H1 (cell line): Measurements from ENCODE around the gene CNNM4. TPM values are rescaled to one million over a fixed set of nuclear protein-coding genes. Genes with fewer than 3 reads are reported as not detected.

Experiments used
- CBX5 ChIP-seq: fragments of 300-800, 300-1000 bp; sonication (generic); IDR thresholded peaks from 2 replicates; pipeline ENCODE4 v1.7.1; 2016; ENCODE audit warnings: antibody characterized with exemption, low read length, low read depth
- CBX8 ChIP-seq: fragments of 300-800, 300-1000 bp; sonication (generic); IDR thresholded peaks from 2 replicates; pipeline ENCODE4 v1.7.1; 2016; ENCODE audit warnings: low read depth, low read length, borderline replicate concordance
- CEBPB ChIP-seq: IDR thresholded peaks from 2 replicates; pipeline ENCODE4 v1.6.1; 2012; ENCODE audit warnings: low read depth, low read length
- CHD2 ChIP-seq: IDR thresholded peaks from 2 replicates; pipeline ENCODE4 v1.6.1; 2012; ENCODE audit warnings: low read length, improper control_type of control experiment
- FOSL1 ChIP-seq: IDR thresholded peaks from 2 replicates; pipeline ENCODE4 v1.6.1; 2011; ENCODE audit warnings: mild to moderate bottlenecking, low read depth, low read length, moderate library complexity; ENCODE audit not compliant: insufficient read depth
- KDM5A ChIP-seq: fragments of 200-600 bp; IDR thresholded peaks from 2 replicates; pipeline ENCODE4 v1.7.1; 2012; ENCODE audit warnings: mild to moderate bottlenecking, low read length, inconsistent platforms, mixed read lengths
- MAFK ChIP-seq: IDR thresholded peaks from 2 replicates; pipeline ENCODE4 v1.6.1; 2012; ENCODE audit warnings: low read depth, mild to moderate bottlenecking, improper control_type of control experiment, low read length
- MAX ChIP-seq: IDR thresholded peaks from 2 replicates; pipeline ENCODE4 v1.6.1; 2012; ENCODE audit warnings: inconsistent platforms
- PHF8 ChIP-seq: fragments of 200-600 bp; sonication (generic); conservative IDR thresholded peaks from 2 replicates; pipeline ENCODE4 v1.7.1; 2012; ENCODE audit warnings: low read depth, mild to moderate bottlenecking, inconsistent platforms, low read length, moderate library complexity
- POLR2AphosphoS5 ChIP-seq: IDR thresholded peaks from 2 replicates; pipeline ENCODE4 v1.6.1; 2011; ENCODE audit warnings: low read depth, low read length
- RXRA ChIP-seq: IDR thresholded peaks from 2 replicates; pipeline ENCODE4 v1.6.1; 2011; ENCODE audit warnings: low read depth, mild to moderate bottlenecking, low read length, moderate library complexity; ENCODE audit not compliant: insufficient read depth
- SAP30 ChIP-seq: fragments of 300-600 bp; sonication (generic); IDR thresholded peaks from 2 replicates; pipeline ENCODE4 v1.7.1; 2012; ENCODE audit warnings: low read length, moderate library complexity, mild to moderate bottlenecking, inconsistent platforms; ENCODE audit not compliant: insufficient read depth, insufficient replicate concordance
- SIN3A ChIP-seq, 2 experiments: IDR thresholded peaks in 1 of 2; conservative IDR thresholded peaks in 1 of 2; 2 replicates each; pipeline ENCODE4 v1.6.1; 2011 to 2012; ENCODE audit warnings: low read length in 2 of 2, improper control_type of control experiment in 1 of 2, low read depth in 1 of 2, mild to moderate bottlenecking in 1 of 2
- SP1 ChIP-seq: IDR thresholded peaks from 2 replicates; pipeline ENCODE4 v1.6.1; 2011; ENCODE audit warnings: low read depth, low read length
- YY1 ChIP-seq: IDR thresholded peaks from 2 replicates; pipeline ENCODE4 v1.6.1; 2011; ENCODE audit warnings: low read depth, mild to moderate bottlenecking, low read length
- ZNF274 ChIP-seq: IDR thresholded peaks from 2 replicates; pipeline ENCODE4 v1.7.0; 2012; ENCODE audit warnings: low read length, borderline replicate concordance; ENCODE audit errors: extremely low read depth
- polyA plus RNA-seq, 7 experiments: library from polyadenylated mRNA; depleted of rRNA in 3 of 7; stranded (reverse) in 5 of 7; unstranded in 2 of 7; fragments of >200 nt in 5 of 7; fragments of 200-250 nt in 2 of 7; gene quantifications; 1 replicate in 5 of 7; 2 replicates in 1 of 7; 4 replicates in 1 of 7; pipeline versions ENCODE4 v1.2.1 to v1.2.3, GENCODE V29; 2011 to 2013; ENCODE audit warnings: missing spikeins in 2 of 7, mixed read lengths in 2 of 7
- total RNA-seq: library from RNA; stranded (reverse); fragmentation: NEBNext Ultra II Directional; extraction: Animal tissue kit (Norgen Biotek cat#: 25700); gene quantifications from 2 replicates; pipeline ENCODE4 v1.2.1, GENCODE V29; 2021
- TF ChIP-seq, protein P1 (sequence below): IDR thresholded peaks from 2 replicates; pipeline ENCODE4 v1.6.1; 2012; ENCODE audit warnings: inconsistent platforms

Gene CNNM4
- total and polyA plus RNA-seq, 2 of the 8 experiments (the other 6 are each of a cell fraction or from before 2014, with no cell fraction given): 10.3 to 11.0 TPM

GRCh38 chr2:96856776-96857666 is 96.3 kb downstream of the CNNM4 start (continued):
- no peak for TF ChIP-seq ZNF274
- no peak for TF ChIP-seq RXRA
- no peak for TF ChIP-seq SAP30
- TF ChIP-seq MAFK: peak; percentile 34; the same call in 1 of the 2 replicates
- TF ChIP-seq CBX8: no peak
- TF ChIP-seq MAX: peak; percentile 60; the same call in 1 of the 2 replicates
- no peak for TF ChIP-seq KDM5A
- no peak for TF ChIP-seq FOSL1
- peak; percentile 48; the same call in 1 of the 2 replicates for TF ChIP-seq POLR2AphosphoS5
- TF ChIP-seq SP1: no peak
- TF ChIP-seq CEBPB: no peak
- TF ChIP-seq PHF8: no peak
- TF ChIP-seq, protein P1, sequence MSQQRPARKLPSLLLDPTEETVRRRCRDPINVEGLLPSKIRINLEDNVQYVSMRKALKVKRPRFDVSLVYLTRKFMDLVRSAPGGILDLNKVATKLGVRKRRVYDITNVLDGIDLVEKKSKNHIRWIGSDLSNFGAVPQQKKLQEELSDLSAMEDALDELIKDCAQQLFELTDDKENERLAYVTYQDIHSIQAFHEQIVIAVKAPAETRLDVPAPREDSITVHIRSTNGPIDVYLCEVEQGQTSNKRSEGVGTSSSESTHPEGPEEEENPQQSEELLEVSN: peak; percentile 65
- no peak for TF ChIP-seq YY1
- no peak for TF ChIP-seq CBX5
- no peak for TF ChIP-seq CHD2
- no peak for TF ChIP-seq SIN3A (conservative IDR thresholded peaks at IDR 0.05 in 1 of 2, IDR thresholded peaks at IDR 0.05 in 1 of 2; ENCODE audit: low read depth in 1 of 2, low read length in 2 of 2)
